Vagina (tissue), 2 donors: Measurements from ENCODE around the gene CLRN3. TPM values are rescaled to one million over a fixed set of nuclear protein-coding genes. Genes with fewer than 3 reads are reported as not detected.

Experiments used
- DNase-seq, 2 donors: peaks; one replicate each; pipeline ENCODE4 v3.0.0-alpha.2; 2017; ENCODE audit errors: extremely low spot score in 2 of 2
- H3K27ac ChIP-seq: fragments of 200-600 bp; sonication (generic); one replicate; pipeline ENCODE4 v1.5.1; 2019
- H3K27me3 ChIP-seq: fragments of 200-600 bp; sonication (generic); one replicate; pipeline ENCODE4 v1.5.1; 2019
- H3K36me3 ChIP-seq, 2 donors: fragments of 200-600 bp; sonication (generic); one replicate each; pipeline ENCODE4 v1.5.1; 2017 to 2019
- H3K4me1 ChIP-seq: fragments of 200-600 bp; sonication (generic); one replicate; pipeline ENCODE4 v1.5.1; 2019
- H3K4me3 ChIP-seq, 2 donors: fragments of 200-600 bp; sonication (generic); 1 replicate in 1 of 2; 2 replicates in 1 of 2; pipeline ENCODE4 v1.5.1; 2016 to 2019
- H3K9me3 ChIP-seq: fragments of 200-600 bp; sonication (generic); one replicate; pipeline ENCODE4 v1.5.1; 2019
- POLR2A ChIP-seq, 2 donors: fragments of 450-650 bp; IDR thresholded peaks; one replicate each; pipeline ENCODE4 v1.6.1; 2017; ENCODE audit warnings: antibody characterized with exemption in 2 of 2, mild to moderate bottlenecking in 2 of 2, moderate library complexity in 2 of 2
- POLR2AphosphoS5 ChIP-seq, 2 donors: sonication (generic); formaldehyde crosslinking; IDR thresholded peaks; one replicate each; pipeline ENCODE4 v1.9.0; 2017; ENCODE audit warnings: antibody characterized with exemption in 2 of 2, mild to moderate bottlenecking in 2 of 2, low read depth in 1 of 2; ENCODE audit not compliant: insufficient read depth in 1 of 2
- intact Hi-C: fragments of 100-400 bp; cut with DNase I; formaldehyde crosslinking; loops from one replicate; pipeline ENCODE4 v1.15.1; 2023
- total RNA-seq: library from RNA; depleted of rRNA; stranded (reverse); fragments of >200 nt; gene quantifications from one replicate; pipeline ENCODE4 v1.2.3, GENCODE V29; 2016
- TF ChIP-seq, protein P1 (sequence below), 3 experiments: fragments of 450-650 bp in 2 of 3; fragments of 200-600 bp in 1 of 3; sonication (generic) in 1 of 3; IDR thresholded peaks; one replicate each; pipeline ENCODE4 v1.5.1; 2017 to 2019; ENCODE audit warnings: antibody characterized with exemption in 3 of 3, mild to moderate bottlenecking in 2 of 3, moderate library complexity in 2 of 3

The CLRN3 gene
- total RNA-seq, 1 donor from 2014 or later = not detected

DNA sequence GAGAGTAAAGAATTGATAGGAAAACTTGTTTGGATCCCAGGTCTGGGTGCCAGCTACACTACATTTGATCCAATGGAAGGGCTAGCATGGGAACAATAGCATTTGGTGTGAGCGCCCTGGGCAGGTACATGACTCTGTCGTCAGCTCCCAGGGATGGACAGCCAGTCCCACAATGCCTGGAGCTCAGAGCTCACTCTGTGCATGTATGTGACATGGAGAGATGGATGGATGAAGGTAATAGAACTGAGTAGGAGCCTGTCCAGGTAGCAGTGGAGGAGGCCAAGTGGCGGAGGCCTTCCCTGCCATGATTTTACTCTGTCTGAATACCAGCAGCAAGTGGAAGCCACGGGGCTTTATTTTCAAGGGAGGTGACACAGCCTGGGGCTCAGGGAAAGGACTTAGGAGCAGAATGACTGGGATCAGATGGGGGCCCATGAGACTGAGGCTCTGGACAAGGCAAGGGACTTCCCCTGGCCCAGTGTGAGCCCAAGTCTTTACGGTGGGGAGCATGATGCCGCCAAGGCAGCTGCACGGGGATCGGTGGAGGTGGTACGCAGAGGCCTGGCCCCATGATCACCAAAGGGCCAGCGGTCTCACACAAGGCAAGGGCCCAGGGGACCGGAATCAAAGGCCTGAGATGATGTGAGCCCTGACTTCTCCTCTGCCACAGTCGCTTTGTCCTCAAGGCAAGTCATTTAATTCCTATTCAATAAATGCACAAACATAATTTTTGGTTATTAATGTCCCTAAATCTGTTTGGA lies 20.0 kb upstream of the CLRN3 start:
- Histone ChIP-seq H3K27ac (no peak overlapping the region), H3K4me1 (peaks cover 11% of the 10 kb centered on the region), H3K36me3 (no peaks in the 10 kb centered on the region), H3K4me3 (no peak overlapping the region), H3K27me3 (no peaks in the 10 kb centered on the region), H3K9me3 (no peaks in the 10 kb centered on the region)
- intact Hi-C loops = no loop called here
- DNase-seq = no peak
- TF ChIP-seq, protein P1, sequence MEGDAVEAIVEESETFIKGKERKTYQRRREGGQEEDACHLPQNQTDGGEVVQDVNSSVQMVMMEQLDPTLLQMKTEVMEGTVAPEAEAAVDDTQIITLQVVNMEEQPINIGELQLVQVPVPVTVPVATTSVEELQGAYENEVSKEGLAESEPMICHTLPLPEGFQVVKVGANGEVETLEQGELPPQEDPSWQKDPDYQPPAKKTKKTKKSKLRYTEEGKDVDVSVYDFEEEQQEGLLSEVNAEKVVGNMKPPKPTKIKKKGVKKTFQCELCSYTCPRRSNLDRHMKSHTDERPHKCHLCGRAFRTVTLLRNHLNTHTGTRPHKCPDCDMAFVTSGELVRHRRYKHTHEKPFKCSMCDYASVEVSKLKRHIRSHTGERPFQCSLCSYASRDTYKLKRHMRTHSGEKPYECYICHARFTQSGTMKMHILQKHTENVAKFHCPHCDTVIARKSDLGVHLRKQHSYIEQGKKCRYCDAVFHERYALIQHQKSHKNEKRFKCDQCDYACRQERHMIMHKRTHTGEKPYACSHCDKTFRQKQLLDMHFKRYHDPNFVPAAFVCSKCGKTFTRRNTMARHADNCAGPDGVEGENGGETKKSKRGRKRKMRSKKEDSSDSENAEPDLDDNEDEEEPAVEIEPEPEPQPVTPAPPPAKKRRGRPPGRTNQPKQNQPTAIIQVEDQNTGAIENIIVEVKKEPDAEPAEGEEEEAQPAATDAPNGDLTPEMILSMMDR (IDR thresholded peaks at IDR 0.05) = no peak
- no peak for TF ChIP-seq POLR2A (IDR thresholded peaks at IDR 0.05)
- TF ChIP-seq POLR2AphosphoS5 (IDR thresholded peaks at IDR 0.05; ENCODE audit: insufficient read depth in 1 of 2, low read depth in 1 of 2) = no peak

DNA sequence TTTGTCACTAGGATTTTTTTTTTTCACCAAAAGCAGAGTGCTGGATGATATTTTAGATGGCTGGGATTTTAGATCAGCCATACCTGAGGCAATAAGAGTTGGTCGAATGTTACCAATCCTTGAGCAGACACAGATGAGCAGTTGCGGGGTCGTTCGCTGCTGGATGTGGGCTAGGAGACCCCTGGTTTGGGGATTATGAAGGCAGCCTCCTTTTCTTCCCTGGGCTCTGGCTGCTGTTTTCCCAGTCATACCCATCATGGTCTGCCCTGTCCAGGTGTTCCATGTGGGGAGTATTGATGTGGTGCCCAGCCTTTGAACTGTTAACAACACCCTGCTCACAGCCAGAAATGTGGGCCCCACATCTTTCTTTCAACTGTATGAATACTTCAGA lies 19.1 kb upstream of the CLRN3 start:
- no peaks in the 10 kb centered on the region for H3K9me3 ChIP-seq
- DNase-seq = no peak
- peaks cover 16% of the 10 kb centered on the region for H3K4me1 ChIP-seq
- H3K27me3 ChIP-seq = no peaks in the 10 kb centered on the region
- TF ChIP-seq, protein P1 (IDR thresholded peaks at IDR 0.05) = no peak
- no peak for TF ChIP-seq POLR2AphosphoS5 (IDR thresholded peaks at IDR 0.05; ENCODE audit: insufficient read depth in 1 of 2, low read depth in 1 of 2)
- TF ChIP-seq POLR2A (IDR thresholded peaks at IDR 0.05) = no peak
- intact Hi-C loops = no loop called here
- no peak overlapping the region for H3K4me3 ChIP-seq
- H3K27ac ChIP-seq = no peak overlapping the region
- H3K36me3 ChIP-seq = no peaks in the 10 kb centered on the region

DNA sequence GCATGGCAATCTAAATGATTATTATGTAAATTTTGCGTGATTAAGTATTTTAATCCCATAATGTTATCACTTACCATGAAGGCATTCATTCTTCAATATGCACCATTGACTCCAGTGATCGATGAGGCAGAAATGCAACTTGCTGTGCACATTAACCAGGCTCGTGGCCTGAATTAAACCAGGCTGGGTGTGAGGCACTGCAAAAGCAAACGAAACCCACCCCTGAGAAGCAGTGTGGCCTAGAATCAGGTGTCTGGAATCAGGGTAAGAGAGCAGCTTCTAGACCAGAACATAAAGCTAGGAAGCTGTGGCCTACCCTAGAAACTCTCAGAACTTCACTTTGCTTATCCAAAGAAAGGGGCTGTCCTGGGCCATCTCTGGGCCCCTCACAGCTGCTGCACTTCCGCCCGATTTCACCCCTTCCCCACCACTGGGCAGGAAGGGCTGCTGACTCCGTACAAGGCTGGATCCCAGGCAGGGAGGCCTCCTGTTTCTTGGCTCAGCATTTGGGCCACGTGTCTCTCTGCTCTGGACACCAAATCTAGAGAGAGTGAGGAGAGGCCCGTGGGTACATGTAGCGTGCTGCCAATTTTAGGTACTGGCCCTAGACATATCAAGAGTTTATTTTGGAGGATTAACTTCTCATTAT lies 18.6 kb upstream of the CLRN3 start:
- Histone ChIP-seq H3K4me1 (peaks cover 16% of the 10 kb centered on the region), H3K27ac (no peak overlapping the region), H3K27me3 (no peaks in the 10 kb centered on the region), H3K36me3 (no peaks in the 10 kb centered on the region), H3K4me3 (no peak overlapping the region), H3K9me3 (no peaks in the 10 kb centered on the region)
- intact Hi-C loops = no loop called here
- DNase-seq = no peak
- TF ChIP-seq POLR2AphosphoS5 (IDR thresholded peaks at IDR 0.05; ENCODE audit: insufficient read depth in 1 of 2, low read depth in 1 of 2) (no peak), POLR2A (IDR thresholded peaks at IDR 0.05) (no peak)
- TF ChIP-seq, protein P1 (IDR thresholded peaks at IDR 0.05) = no peak

DNA sequence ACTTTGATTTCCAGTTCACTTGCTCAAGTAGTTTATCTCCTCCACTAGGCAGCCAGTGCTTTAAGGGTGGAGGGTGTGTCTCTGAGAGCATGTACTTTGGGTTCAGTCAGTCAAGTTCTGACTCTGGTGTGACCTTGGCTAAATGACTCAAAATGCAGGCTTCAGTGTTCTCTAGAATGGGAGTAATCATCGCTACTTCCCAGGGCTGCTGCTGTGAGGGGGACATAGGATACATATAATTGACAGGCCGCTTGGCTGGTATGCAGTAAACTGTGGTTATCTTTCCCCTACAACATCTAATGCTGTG lies 17.7 kb upstream of the CLRN3 start:
- intact Hi-C loops = no loop called here
- Histone ChIP-seq H3K9me3 (no peaks in the 10 kb centered on the region), H3K4me1 (peaks cover 16% of the 10 kb centered on the region), H3K4me3 (no peak overlapping the region), H3K27ac (no peak overlapping the region), H3K36me3 (no peaks in the 10 kb centered on the region), H3K27me3 (no peaks in the 10 kb centered on the region)
- TF ChIP-seq POLR2A (IDR thresholded peaks at IDR 0.05) = no peak
- TF ChIP-seq, protein P1 (IDR thresholded peaks at IDR 0.05) = no peak
- no peak for TF ChIP-seq POLR2AphosphoS5 (IDR thresholded peaks at IDR 0.05; ENCODE audit: insufficient read depth in 1 of 2, low read depth in 1 of 2)
- no peak for DNase-seq
